Endothelial cell of umbilical vein (primary cell): ENCODE results near the gene ESRRB. TPM values are rescaled to one million over a fixed set of nuclear protein-coding genes. Genes with fewer than 3 reads are reported as not detected.

Experiments
- BruUV-seq: library from RNA; stranded (reverse); fragments of 400-500 nt; replicated peaks from 2 replicates; lab custom pipeline; 2021; lab: Mats Ljungman, UMichigan
- CTCF ChIA-PET: fragments of 300-600, 350-600 bp; sonication (Branson Sonifier 250); formaldehyde crosslinking; loops from one replicate; lab custom pipeline; 2021; ENCODE audit warnings: antibody characterized with exemption, inconsistent platforms; lab: Charles Lee
- POLR2A ChIA-PET: fragments of 300-600, 350-600 bp; sonication (Branson Sonifier 250); formaldehyde crosslinking; loops from one replicate; lab custom pipeline; 2021; ENCODE audit warnings: antibody characterized with exemption, inconsistent platforms; lab: Charles Lee
- DNase-seq: peaks from one replicate; pipeline ENCODE4 v3.0.0-alpha.2; 2011; ENCODE audit warnings: low read depth, low spot score
- FAIRE-seq: peaks from 2 replicates; lab custom pipeline; 2011; peaks lifted over from hg19 to GRCh38; lab: Jason Lieb, UNC
- H2AFZ ChIP-seq: 2 replicates; pipeline ENCODE4 v1.6.0; 2012; ENCODE audit warnings: low read depth, low read length, control low read depth, inconsistent platforms
- H3K27ac ChIP-seq: 2 replicates; pipeline ENCODE4 v1.5.1; 2011; ENCODE audit warnings: low read depth, mild to moderate bottlenecking, control low read depth, low read length, moderate library complexity; ENCODE audit not compliant: insufficient read depth
- H3K27me3 ChIP-seq, 2 experiments: 2 replicates each; pipeline versions ENCODE4 v1.6.0 to v1.6.1; 2011; ENCODE audit warnings: low read length in 2 of 2, mixed read lengths in 1 of 2; ENCODE audit not compliant: control insufficient read depth in 2 of 2, insufficient read depth in 2 of 2
- H3K36me3 ChIP-seq, 2 experiments: 2 replicates in 1 of 2; 3 replicates in 1 of 2; pipeline ENCODE4 v1.5.1; 2011; ENCODE audit warnings: low read length in 2 of 2, mild to moderate bottlenecking in 1 of 2, moderate library complexity in 1 of 2; ENCODE audit not compliant: control insufficient read depth in 2 of 2, insufficient read depth in 2 of 2; ENCODE audit errors: extremely low read depth in 1 of 2
- H3K4me1 ChIP-seq: 3 replicates; pipeline ENCODE4 v1.5.1; 2011; ENCODE audit warnings: mild to moderate bottlenecking, low read length; ENCODE audit not compliant: control insufficient read depth, insufficient read depth; ENCODE audit errors: extremely low read depth
- H3K4me2 ChIP-seq: 2 replicates; pipeline ENCODE4 v1.6.1; 2011; ENCODE audit warnings: low read length, control low read depth, mixed read lengths; ENCODE audit not compliant: insufficient read depth
- H3K4me3 ChIP-seq, 3 experiments: fragments of 200-600 bp in 1 of 3; sonication (generic), shearing (Covaris generic) in 1 of 3; replicated peaks in 1 of 3; 2 replicates each; pipeline ENCODE4 v1.5.1; 2011 to 2016; ENCODE audit warnings: control low read depth in 3 of 3, low read length in 3 of 3, mild to moderate bottlenecking in 2 of 3, inconsistent platforms in 1 of 3, low read depth in 1 of 3, moderate library complexity in 1 of 3; ENCODE audit not compliant: insufficient read depth in 1 of 3
- H3K79me2 ChIP-seq: 2 replicates; pipeline ENCODE4 v1.6.0; 2012; ENCODE audit warnings: low read length, inconsistent platforms; ENCODE audit not compliant: control insufficient read depth, insufficient read depth
- H3K9ac ChIP-seq: replicated peaks from 2 replicates; pipeline ENCODE3; 2011; ENCODE audit warnings: low read length, control low read depth; ENCODE audit not compliant: insufficient read depth; ENCODE audit errors: extremely low read depth
- H3K9me1 ChIP-seq: replicated peaks from 3 replicates; pipeline ENCODE4 v1.6.0; 2011; ENCODE audit warnings: mild to moderate bottlenecking, low read length; ENCODE audit not compliant: control insufficient read depth, insufficient read depth; ENCODE audit errors: extremely low read depth
- H3K9me3 ChIP-seq: replicated peaks from 2 replicates; pipeline ENCODE4 v1.5.1; 2012; ENCODE audit warnings: low read length, inconsistent platforms; ENCODE audit not compliant: control insufficient read depth, insufficient read depth
- H4K20me1 ChIP-seq: replicated peaks from 2 replicates; pipeline ENCODE3; 2011; ENCODE audit warnings: mild to moderate bottlenecking, low read length; ENCODE audit not compliant: control insufficient read depth, insufficient read depth; ENCODE audit errors: extremely low read depth
- CTCF ChIP-seq, 2 donors: IDR thresholded peaks; 1 replicate in 1 of 2; 2 replicates in 1 of 2; pipeline ENCODE4 v1.5.1; 2011; ENCODE audit warnings: low read length in 2 of 2, mild to moderate bottlenecking in 2 of 2, moderate library complexity in 2 of 2, control low read depth in 1 of 2, inconsistent platforms in 1 of 2, low read depth in 1 of 2; ENCODE audit not compliant: insufficient read depth in 1 of 2; ENCODE audit errors: extremely low read depth in 1 of 2
- EZH2 ChIP-seq: IDR thresholded peaks from 2 replicates; pipeline ENCODE4 v1.6.1; 2012; ENCODE audit warnings: borderline replicate concordance, low read depth, mild to moderate bottlenecking, moderate library complexity, low read length, inconsistent platforms; ENCODE audit not compliant: severe bottlenecking
- FOS ChIP-seq: IDR thresholded peaks from 2 replicates; pipeline ENCODE4 v1.6.1; 2011; ENCODE audit warnings: mild to moderate bottlenecking, low read length, moderate library complexity, borderline replicate concordance; ENCODE audit not compliant: insufficient read depth
- GATA2 ChIP-seq: IDR thresholded peaks from 2 replicates; pipeline ENCODE4 v1.7.0; 2011; ENCODE audit warnings: low read depth, mild to moderate bottlenecking, moderate library complexity, mixed read lengths, low read length; ENCODE audit not compliant: insufficient read length, insufficient read depth
- JUN ChIP-seq: IDR thresholded peaks from 2 replicates; pipeline ENCODE4 v1.6.1; 2011; ENCODE audit warnings: borderline replicate concordance, low read depth; ENCODE audit not compliant: insufficient read length, insufficient read depth
- MAX ChIP-seq: IDR thresholded peaks from 2 replicates; pipeline ENCODE4 v1.6.1; 2011; ENCODE audit not compliant: insufficient read depth, insufficient read length
- MYC ChIP-seq: IDR thresholded peaks from one replicate; pipeline ENCODE4 v1.6.1; 2011; ENCODE audit warnings: mild to moderate bottlenecking, low read depth, low read length
- POLR2A ChIP-seq: IDR thresholded peaks from 2 replicates; pipeline ENCODE4 v1.6.1; 2012; ENCODE audit warnings: low read depth, mild to moderate bottlenecking, control low read depth, low read length
- POLR2AphosphoS5 ChIP-seq: IDR thresholded peaks from 2 replicates; pipeline ENCODE4 v1.6.1; 2012; ENCODE audit warnings: low read depth, mild to moderate bottlenecking, control low read depth, low read length, moderate library complexity; ENCODE audit not compliant: insufficient read depth
- dilution Hi-C: fragments of 300-500 bp; cut with MboI; formaldehyde crosslinking; loops from one replicate; pipeline ENCODE4 v1.15.0; 2019; ENCODE audit warnings: low sequenced_read_pairs; ENCODE audit not compliant: extremely low pct_ligation_motif_present
- intact Hi-C: fragments of 100-400 bp; cut with micrococcal nuclease; formaldehyde crosslinking; loops from one replicate; pipeline ENCODE4 v1.10.0; 2022
- polyA plus RNA-seq, 4 experiments: library from polyadenylated mRNA; depleted of rRNA in 3 of 4; stranded (reverse) in 3 of 4; unstranded in 1 of 4; fragments of >200 nt; gene quantifications; 2 replicates each; pipeline versions ENCODE4 v1.2.1 to v1.2.3, GENCODE V29; 2011 to 2012; ENCODE audit warnings: missing spikeins in 1 of 4
- total RNA-seq: library from RNA; stranded (reverse); gene quantifications from 2 replicates; pipeline ENCODE4 v1.2.3, GENCODE V29; 2021

ESRRB gene
- total and polyA plus RNA-seq, 2 donors (not counting 3 experiments of a cell fraction or from before 2014, with no cell fraction given) = not detected

GRCh38 chr14:76461886-76462285 is 85.9 kb downstream of the ESRRB start:
- H2AFZ ChIP-seq = no peak overlapping the region
- TF ChIP-seq POLR2A (no peak), EZH2 (no peak), CTCF (IDR thresholded peaks at IDR 0.05; ENCODE audit: extremely low read depth in 1 of 2, insufficient read depth in 1 of 2, low read depth in 1 of 2, low read length in 2 of 2) (no peak), FOS (no peak), MYC (no peak), GATA2 (no peak), MAX (no peak), JUN (no peak), POLR2AphosphoS5 (no peak)
- BruUV-seq = no TSS peak
- no peak overlapping the region for H3K4me3 ChIP-seq
- no peaks in the 10 kb centered on the region for H3K36me3 ChIP-seq
- no peaks in the 10 kb centered on the region for H3K79me2 ChIP-seq
- H4K20me1 ChIP-seq = no peaks in the 10 kb centered on the region
- no peaks in the 10 kb centered on the region for H3K9me3 ChIP-seq
- DNase-seq (no peak), FAIRE-seq (no peak)
- H3K27ac ChIP-seq = no peak overlapping the region
- H3K4me1 ChIP-seq = no peaks in the 10 kb centered on the region
- dilution Hi-C loops = no loop called here
- no peaks in the 10 kb centered on the region for H3K27me3 ChIP-seq
- ChIA-PET POLR2A (no interaction called here), CTCF (no interaction called here)
- H3K9me1 ChIP-seq = no peaks in the 10 kb centered on the region
- intact Hi-C loops = no loop called here
- no peak overlapping the region for H3K4me2 ChIP-seq
- H3K9ac ChIP-seq = no peak overlapping the region
